HG03066 (cell line): ENCODE data around the gene PDLIM5.
"Not testable (repeated sequence)": the region's sequence is repeated elsewhere in the genome, so short reads cannot be mapped to it uniquely, and the experiment has no call there.

ENCODE experiments used
- ATAC-seq: cut with Tn5 transposase; IDR thresholded peaks from one replicate; pipeline ENCODE4 v1.9.1; 2021; ENCODE audit warnings: low read depth; ENCODE audit not compliant: unreplicated experiment

The PDLIM5 gene

GRCh38 chr4:94488670-94489069 is 36.9 kb downstream of the PDLIM5 start:
- no peak for ATAC-seq

- ATAC-seq = no peak
Measured at GRCh38 chr4:94489098-94489497, 37.4 kb downstream of the PDLIM5 start.

GRCh38 chr4:94490437-94490836 is 38.7 kb downstream of the PDLIM5 start:
- ATAC-seq = no peak

GRCh38 chr4:94491322-94491721 is 39.6 kb downstream of the PDLIM5 start:
- ATAC-seq = no peak

- ATAC-seq = no peak
Measured at GRCh38 chr4:94495408-94495807, 43.7 kb downstream of the PDLIM5 start.

- no peak for ATAC-seq
Measured at GRCh38 chr4:94497690-94498089, 45.9 kb downstream of the PDLIM5 start.

- no peak for ATAC-seq
Measured at GRCh38 chr4:94498502-94498901, 46.8 kb downstream of the PDLIM5 start.

GRCh38 chr4:94500685-94501084 is 48.9 kb downstream of the PDLIM5 start:
- ATAC-seq = no peak

- ATAC-seq = peak; percentile 48
Measured at GRCh38 chr4:94504545-94504944, 52.8 kb downstream of the PDLIM5 start.

- no peak for ATAC-seq
Measured at GRCh38 chr4:94506822-94507221, 55.1 kb downstream of the PDLIM5 start.

GRCh38 chr4:94507281-94507680 is 55.5 kb downstream of the PDLIM5 start:
- no peak for ATAC-seq

- no peak for ATAC-seq
Measured at GRCh38 chr4:94507708-94508107, 56.0 kb downstream of the PDLIM5 start.

GRCh38 chr4:94508296-94508695 is 56.6 kb downstream of the PDLIM5 start:
- ATAC-seq = no peak

- ATAC-seq = no peak
Measured at GRCh38 chr4:94508806-94509205, 57.1 kb downstream of the PDLIM5 start.

GRCh38 chr4:94511591-94511990 is 59.8 kb downstream of the PDLIM5 start:
- no peak for ATAC-seq

GRCh38 chr4:94513532-94513931 is 61.8 kb downstream of the PDLIM5 start:
- ATAC-seq = not testable (repeated sequence)

GRCh38 chr4:94515365-94515764 is 63.6 kb downstream of the PDLIM5 start:
- no peak for ATAC-seq

- no peak for ATAC-seq
Measured at GRCh38 chr4:94516067-94516466, 64.3 kb downstream of the PDLIM5 start.

- no peak for ATAC-seq
Measured at GRCh38 chr4:94516999-94517398, 65.3 kb downstream of the PDLIM5 start.

- ATAC-seq = no peak
Measured at GRCh38 chr4:94517492-94517891, 65.8 kb downstream of the PDLIM5 start.

GRCh38 chr4:94519019-94519418 is 67.3 kb downstream of the PDLIM5 start:
- peak; percentile 57 for ATAC-seq

- ATAC-seq = no peak
Measured at GRCh38 chr4:94519925-94520789, 68.4 kb downstream of the PDLIM5 start.
